Measurements from ENCODE around the gene FMNL2.

FMNL2 gene

GRCh38 chr2:152623775-152624174 lies 288.8 kb downstream of the FMNL2 start:
- DNase-seq: no peak

GRCh38 chr2:152624805-152625204 lies 289.8 kb downstream of the FMNL2 start:
- DNase-seq: no peak

GRCh38 chr2:152626911-152627339 lies 292.0 kb downstream of the FMNL2 start:
- DNase-seq: no peak

- no peak for DNase-seq
Measured at GRCh38 chr2:152627351-152627957, 292.5 kb downstream of the FMNL2 start.

GRCh38 chr2:152629202-152629601 lies 294.2 kb downstream of the FMNL2 start:
- no peak for DNase-seq

- no peak for DNase-seq
Measured at GRCh38 chr2:152630466-152630865, 295.5 kb downstream of the FMNL2 start.

- DNase-seq: no peak
Measured at GRCh38 chr2:152632736-152633135, 297.8 kb downstream of the FMNL2 start.

- DNase-seq: no peak
Measured at GRCh38 chr2:152635635-152636298, 300.8 kb downstream of the FMNL2 start.

- DNase-seq: no peak
Measured at GRCh38 chr2:152637251-152637650, 302.3 kb downstream of the FMNL2 start.

GRCh38 chr2:152638056-152638455 lies 303.1 kb downstream of the FMNL2 start:
- DNase-seq: no peak

GRCh38 chr2:152638590-152638989 lies 303.6 kb downstream of the FMNL2 start:
- no peak for DNase-seq

GRCh38 chr2:152644189-152644873 lies 309.4 kb downstream of the FMNL2 start:
- DNase-seq: no peak

GRCh38 chr2:152646264-152646663 lies 311.3 kb downstream of the FMNL2 start:
- no peak for DNase-seq

GRCh38 chr2:152646775-152647174 lies 311.8 kb downstream of the FMNL2 start:
- no peak for DNase-seq

GRCh38 chr2:152647552-152647951 lies 312.6 kb downstream of the FMNL2 start:
- no peak for DNase-seq

- no peak for DNase-seq
Measured at GRCh38 chr2:152648336-152648735, 313.4 kb downstream of the FMNL2 start.

- no peak for DNase-seq
Measured at GRCh38 chr2:152649997-152650396, 315.0 kb downstream of the FMNL2 start.

- no peak for DNase-seq
Measured at GRCh38 chr2:152650768-152651371, 315.9 kb downstream of the FMNL2 start.

GRCh38 chr2:152651834-152652233 lies 316.9 kb downstream of the FMNL2 start:
- no peak for DNase-seq

- no peak for DNase-seq
Measured at GRCh38 chr2:152655880-152656279, 320.9 kb downstream of the FMNL2 start.

- no peak for DNase-seq
Measured at GRCh38 chr2:152657043-152657442, 322.1 kb downstream of the FMNL2 start.

- DNase-seq: no peak
Measured at GRCh38 chr2:152658221-152658620, 323.2 kb downstream of the FMNL2 start.

GRCh38 chr2:152661076-152661475 lies 326.1 kb downstream of the FMNL2 start:
- DNase-seq: no peak

GRCh38 chr2:152664725-152665124 lies 329.8 kb downstream of the FMNL2 start:
- no peak for DNase-seq
